HepG2 (cell line): ENCODE data around the gene SF3A2. TPM values are rescaled to one million over a fixed set of nuclear protein-coding genes. Genes with fewer than 3 reads are reported as not detected.

Experiments
- ETV6 ChIP-seq: sonication (generic); formaldehyde crosslinking; conservative IDR thresholded peaks from 2 replicates; pipeline ENCODE4 v1.4.0; 2020; ENCODE audit warnings: missing genetic modification reagents
- HHEX ChIP-seq: IDR thresholded peaks from 2 replicates; pipeline ENCODE4 v1.6.1; 2016; ENCODE audit warnings: control low read depth
- KLF15 ChIP-seq: sonication (generic); formaldehyde crosslinking; IDR thresholded peaks from 2 replicates; pipeline ENCODE4 v1.8.1; 2023; ENCODE audit warnings: borderline replicate concordance, mild to moderate bottlenecking, inconsistent platforms, missing genetic modification reagents, mixed read lengths
- KMT2B ChIP-seq: IDR thresholded peaks from 2 replicates; pipeline ENCODE4 v1.6.1; 2016; ENCODE audit warnings: missing genetic modification reagents, missing compliant biosample characterization
- NFE2L2 ChIP-seq: fragments of 150-350 bp; IDR thresholded peaks from 2 replicates; pipeline ENCODE4 v1.6.1; 2014; ENCODE audit warnings: low read length
- POLR2AphosphoS2 ChIP-seq: IDR thresholded peaks from 2 replicates; pipeline ENCODE4 v1.6.1; 2011; ENCODE audit warnings: low read depth, low read length, improper control_type of control experiment
- ZKSCAN5 ChIP-seq: sonication (generic); formaldehyde crosslinking; IDR thresholded peaks from 2 replicates; pipeline ENCODE4 v1.5.1; 2020; ENCODE audit warnings: mild to moderate bottlenecking, missing genetic modification reagents
- ZNF30 ChIP-seq: sonication (generic); formaldehyde crosslinking; IDR thresholded peaks from 2 replicates; pipeline ENCODE4 v1.5.0; 2020; ENCODE audit warnings: mild to moderate bottlenecking, missing genetic modification reagents
- ZNF33A ChIP-seq: sonication (generic); formaldehyde crosslinking; IDR thresholded peaks from 2 replicates; pipeline ENCODE4 v1.5.1; 2020; ENCODE audit warnings: missing genetic modification reagents, mild to moderate bottlenecking, moderate library complexity, borderline replicate concordance
- ZNF737 ChIP-seq: sonication (generic); formaldehyde crosslinking; IDR thresholded peaks from 2 replicates; pipeline ENCODE4 v1.5.0; 2020; ENCODE audit warnings: missing genetic modification reagents, mild to moderate bottlenecking, borderline replicate concordance
- polyA plus RNA-seq, 8 experiments: library from polyadenylated mRNA; depleted of rRNA in 3 of 8; stranded (reverse) in 7 of 8; unstranded in 1 of 8; fragments of >200 nt; fragmentation: Illumina TruSeq in 4 of 8; extraction: Trizol in 4 of 8; gene quantifications; 2 replicates each; pipeline versions ENCODE4 v1.2.1 to v1.2.3, GENCODE V29; 2011 to 2016; ENCODE audit warnings: low read depth in 4 of 8, missing spikeins in 1 of 8, mixed read lengths in 1 of 8; ENCODE audit not compliant: insufficient read depth in 1 of 8
- total RNA-seq, 5 experiments: library from RNA; depleted of rRNA; stranded (reverse); fragments of >200 nt; fragmentation: Illumina TruSeq; extraction: Trizol; gene quantifications; 2 replicates each; pipeline ENCODE4 v1.2.3, GENCODE V29; 2016; ENCODE audit warnings: low read depth in 1 of 5
- TF ChIP-seq, protein P1 (sequence below): sonication (generic); formaldehyde crosslinking; IDR thresholded peaks from 2 replicates; pipeline ENCODE4 v1.8.0; 2022; ENCODE audit warnings: missing genetic modification reagents, mild to moderate bottlenecking, moderate library complexity, borderline replicate concordance
- TF ChIP-seq, protein P2 (sequence below), 2 experiments: sonication (generic) in 1 of 2; formaldehyde crosslinking in 1 of 2; IDR thresholded peaks; 2 replicates each; pipeline versions ENCODE4 v1.5.1 to v1.6.1; 2011 to 2020; ENCODE audit warnings: borderline replicate concordance in 1 of 2, low read depth in 1 of 2, low read length in 1 of 2, mild to moderate bottlenecking in 1 of 2, missing genetic modification reagents in 1 of 2, moderate library complexity in 1 of 2
- TF ChIP-seq, protein P3 (sequence below): sonication (generic); formaldehyde crosslinking; IDR thresholded peaks from 2 replicates; pipeline ENCODE4 v1.4.0; 2020; ENCODE audit warnings: mild to moderate bottlenecking, missing genetic modification reagents
- TF ChIP-seq, protein P4 (sequence below): sonication (generic); formaldehyde crosslinking; conservative IDR thresholded peaks from 2 replicates; pipeline ENCODE4 v1.8.0; 2022; ENCODE audit warnings: mild to moderate bottlenecking, moderate library complexity, missing genetic modification reagents
- TF ChIP-seq, protein P5 (sequence below): sonication (generic); formaldehyde crosslinking; IDR thresholded peaks from 2 replicates; pipeline ENCODE4 v1.4.0; 2020; ENCODE audit warnings: missing genetic modification reagents
- TF ChIP-seq, protein P6 (sequence below): sonication (generic); formaldehyde crosslinking; IDR thresholded peaks from 2 replicates; pipeline ENCODE4 v1.8.0; 2023; ENCODE audit warnings: mild to moderate bottlenecking, missing genetic modification reagents

SF3A2 gene
- total and polyA plus RNA-seq, 2 of the 13 experiments (the other 11 are each of a cell fraction or from before 2014, with no cell fraction given): 8.6 to 8.8 TPM

DNA sequence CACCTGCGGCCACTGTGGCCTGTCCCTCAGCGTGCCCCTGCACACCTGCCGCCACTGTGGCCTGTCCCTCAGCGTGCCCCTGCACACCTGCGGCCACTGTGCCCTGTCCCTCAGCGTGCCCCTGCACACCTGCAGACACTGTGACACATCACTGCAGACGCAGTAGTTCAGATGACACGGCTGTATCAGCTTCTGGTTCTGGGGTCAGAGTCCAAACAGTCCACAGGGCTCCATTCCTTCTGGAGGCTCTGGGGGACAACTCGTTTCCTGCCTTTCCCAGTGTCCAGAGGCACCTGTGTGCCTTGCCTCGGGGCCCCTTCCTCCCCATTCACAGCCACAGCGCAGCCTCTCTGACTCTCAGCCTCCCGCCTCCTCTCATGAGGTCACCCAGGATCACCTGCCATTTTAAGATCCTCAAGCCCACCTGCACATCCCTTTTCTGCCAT is 5.5 kb downstream of the SF3A2 start (continued):
- TF ChIP-seq KMT2B (CRISPR knock-in tag) (no peak), ZKSCAN5 (no peak), NFE2L2 (no peak), ZNF737 (CRISPR knock-in tag) (no peak), ZNF33A (CRISPR knock-in tag) (no peak), KLF15 (no peak), POLR2AphosphoS2 (no peak), ETV6 (no peak), HHEX (CRISPR knock-in tag) (no peak; the same call in 1 of the 2 replicates), ZNF30 (no peak)
- TF ChIP-seq, protein P1, sequence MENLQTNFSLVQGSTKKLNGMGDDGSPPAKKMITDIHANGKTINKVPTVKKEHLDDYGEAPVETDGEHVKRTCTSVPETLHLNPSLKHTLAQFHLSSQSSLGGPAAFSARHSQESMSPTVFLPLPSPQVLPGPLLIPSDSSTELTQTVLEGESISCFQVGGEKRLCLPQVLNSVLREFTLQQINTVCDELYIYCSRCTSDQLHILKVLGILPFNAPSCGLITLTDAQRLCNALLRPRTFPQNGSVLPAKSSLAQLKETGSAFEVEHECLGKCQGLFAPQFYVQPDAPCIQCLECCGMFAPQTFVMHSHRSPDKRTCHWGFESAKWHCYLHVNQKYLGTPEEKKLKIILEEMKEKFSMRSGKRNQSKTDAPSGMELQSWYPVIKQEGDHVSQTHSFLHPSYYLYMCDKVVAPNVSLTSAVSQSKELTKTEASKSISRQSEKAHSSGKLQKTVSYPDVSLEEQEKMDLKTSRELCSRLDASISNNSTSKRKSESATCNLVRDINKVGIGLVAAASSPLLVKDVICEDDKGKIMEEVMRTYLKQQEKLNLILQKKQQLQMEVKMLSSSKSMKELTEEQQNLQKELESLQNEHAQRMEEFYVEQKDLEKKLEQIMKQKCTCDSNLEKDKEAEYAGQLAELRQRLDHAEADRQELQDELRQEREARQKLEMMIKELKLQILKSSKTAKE: no peak
- TF ChIP-seq, protein P2, sequence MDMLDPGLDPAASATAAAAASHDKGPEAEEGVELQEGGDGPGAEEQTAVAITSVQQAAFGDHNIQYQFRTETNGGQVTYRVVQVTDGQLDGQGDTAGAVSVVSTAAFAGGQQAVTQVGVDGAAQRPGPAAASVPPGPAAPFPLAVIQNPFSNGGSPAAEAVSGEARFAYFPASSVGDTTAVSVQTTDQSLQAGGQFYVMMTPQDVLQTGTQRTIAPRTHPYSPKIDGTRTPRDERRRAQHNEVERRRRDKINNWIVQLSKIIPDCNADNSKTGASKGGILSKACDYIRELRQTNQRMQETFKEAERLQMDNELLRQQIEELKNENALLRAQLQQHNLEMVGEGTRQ (IDR thresholded peaks at IDR 0.05; ENCODE audit: low read depth, low read length): no peak
- TF ChIP-seq, protein P2 (CRISPR knock-in tag; IDR thresholded peaks at IDR 0.05; ENCODE audit: borderline replicate concordance): no peak
- TF ChIP-seq, protein P3, sequence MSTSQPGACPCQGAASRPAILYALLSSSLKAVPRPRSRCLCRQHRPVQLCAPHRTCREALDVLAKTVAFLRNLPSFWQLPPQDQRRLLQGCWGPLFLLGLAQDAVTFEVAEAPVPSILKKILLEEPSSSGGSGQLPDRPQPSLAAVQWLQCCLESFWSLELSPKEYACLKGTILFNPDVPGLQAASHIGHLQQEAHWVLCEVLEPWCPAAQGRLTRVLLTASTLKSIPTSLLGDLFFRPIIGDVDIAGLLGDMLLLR (CRISPR knock-in tag): no peak
- TF ChIP-seq, protein P4, sequence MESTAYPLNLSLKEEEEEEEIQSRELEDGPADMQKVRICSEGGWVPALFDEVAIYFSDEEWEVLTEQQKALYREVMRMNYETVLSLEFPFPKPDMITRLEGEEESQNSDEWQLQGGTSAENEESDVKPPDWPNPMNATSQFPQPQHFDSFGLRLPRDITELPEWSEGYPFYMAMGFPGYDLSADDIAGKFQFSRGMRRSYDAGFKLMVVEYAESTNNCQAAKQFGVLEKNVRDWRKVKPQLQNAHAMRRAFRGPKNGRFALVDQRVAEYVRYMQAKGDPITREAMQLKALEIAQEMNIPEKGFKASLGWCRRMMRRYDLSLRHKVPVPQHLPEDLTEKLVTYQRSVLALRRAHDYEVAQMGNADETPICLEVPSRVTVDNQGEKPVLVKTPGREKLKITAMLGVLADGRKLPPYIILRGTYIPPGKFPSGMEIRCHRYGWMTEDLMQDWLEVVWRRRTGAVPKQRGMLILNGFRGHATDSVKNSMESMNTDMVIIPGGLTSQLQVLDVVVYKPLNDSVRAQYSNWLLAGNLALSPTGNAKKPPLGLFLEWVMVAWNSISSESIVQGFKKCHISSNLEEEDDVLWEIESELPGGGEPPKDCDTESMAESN (CRISPR knock-in tag): no peak
- TF ChIP-seq, protein P5, sequence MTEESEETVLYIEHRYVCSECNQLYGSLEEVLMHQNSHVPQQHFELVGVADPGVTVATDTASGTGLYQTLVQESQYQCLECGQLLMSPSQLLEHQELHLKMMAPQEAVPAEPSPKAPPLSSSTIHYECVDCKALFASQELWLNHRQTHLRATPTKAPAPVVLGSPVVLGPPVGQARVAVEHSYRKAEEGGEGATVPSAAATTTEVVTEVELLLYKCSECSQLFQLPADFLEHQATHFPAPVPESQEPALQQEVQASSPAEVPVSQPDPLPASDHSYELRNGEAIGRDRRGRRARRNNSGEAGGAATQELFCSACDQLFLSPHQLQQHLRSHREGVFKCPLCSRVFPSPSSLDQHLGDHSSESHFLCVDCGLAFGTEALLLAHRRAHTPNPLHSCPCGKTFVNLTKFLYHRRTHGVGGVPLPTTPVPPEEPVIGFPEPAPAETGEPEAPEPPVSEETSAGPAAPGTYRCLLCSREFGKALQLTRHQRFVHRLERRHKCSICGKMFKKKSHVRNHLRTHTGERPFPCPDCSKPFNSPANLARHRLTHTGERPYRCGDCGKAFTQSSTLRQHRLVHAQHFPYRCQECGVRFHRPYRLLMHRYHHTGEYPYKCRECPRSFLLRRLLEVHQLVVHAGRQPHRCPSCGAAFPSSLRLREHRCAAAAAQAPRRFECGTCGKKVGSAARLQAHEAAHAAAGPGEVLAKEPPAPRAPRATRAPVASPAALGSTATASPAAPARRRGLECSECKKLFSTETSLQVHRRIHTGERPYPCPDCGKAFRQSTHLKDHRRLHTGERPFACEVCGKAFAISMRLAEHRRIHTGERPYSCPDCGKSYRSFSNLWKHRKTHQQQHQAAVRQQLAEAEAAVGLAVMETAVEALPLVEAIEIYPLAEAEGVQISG (CRISPR knock-in tag): no peak; the same call in 1 of the 2 replicates
- TF ChIP-seq, protein P6, sequence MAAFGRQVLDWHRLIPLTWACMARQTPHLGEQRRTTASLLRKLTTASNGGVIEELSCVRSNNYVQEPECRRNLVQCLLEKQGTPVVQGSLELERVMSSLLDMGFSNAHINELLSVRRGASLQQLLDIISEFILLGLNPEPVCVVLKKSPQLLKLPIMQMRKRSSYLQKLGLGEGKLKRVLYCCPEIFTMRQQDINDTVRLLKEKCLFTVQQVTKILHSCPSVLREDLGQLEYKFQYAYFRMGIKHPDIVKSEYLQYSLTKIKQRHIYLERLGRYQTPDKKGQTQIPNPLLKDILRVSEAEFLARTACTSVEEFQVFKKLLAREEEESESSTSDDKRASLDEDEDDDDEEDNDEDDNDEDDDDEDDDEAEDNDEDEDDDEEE (CRISPR knock-in tag): no peak
